KOPT-K1 (cell line): ENCODE measurements around the gene IDH1.
"Not testable (repeated sequence)": the region's sequence is repeated elsewhere in the genome, so short reads cannot be mapped to it uniquely, and the experiment has no call there.

Experiments
- H3K27ac ChIP-seq: fragments of 200-600 bp; sonication (generic); 2 replicates; pipeline ENCODE4 v1.5.1; 2016; ENCODE audit warnings: antibody characterized with exemption, mild to moderate bottlenecking, low read depth, low read length; ENCODE audit not compliant: poor library complexity, severe bottlenecking
- H3K36me3 ChIP-seq: fragments of 200-600 bp; sonication (generic); 2 replicates; pipeline ENCODE4 v1.5.1; 2017; ENCODE audit warnings: antibody characterized with exemption, mild to moderate bottlenecking, low read length, moderate library complexity; ENCODE audit not compliant: insufficient read depth
- H3K9me3 ChIP-seq: fragments of 200-600 bp; sonication (generic); 2 replicates; pipeline ENCODE4 v1.5.1; 2017; ENCODE audit warnings: antibody characterized with exemption, low read length, mild to moderate bottlenecking; ENCODE audit not compliant: insufficient read depth, poor library complexity, severe bottlenecking

IDH1 gene

DNA sequence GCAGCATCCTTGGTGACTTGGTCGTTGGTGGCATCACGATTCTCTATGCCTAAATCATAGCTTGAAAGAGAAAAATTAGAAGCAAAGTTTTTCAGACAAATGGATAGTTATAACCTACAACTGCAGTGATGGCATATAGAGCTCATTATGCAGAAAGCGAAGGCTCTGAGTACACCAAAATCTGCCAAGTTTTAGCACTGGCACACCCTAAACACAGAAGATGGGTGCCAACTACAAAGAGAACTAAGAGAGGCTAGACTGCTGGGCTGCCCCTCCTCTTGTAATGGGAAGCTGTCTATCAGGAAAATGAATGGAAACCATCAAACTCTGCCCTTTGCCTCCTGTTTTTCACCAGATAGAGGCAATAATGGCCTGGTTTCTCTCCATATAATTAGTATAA is 6.3 kb downstream of the IDH1 start:
- Histone ChIP-seq H3K36me3 (peaks cover 100% of the 10 kb centered on the region), H3K9me3 (no peaks in the 10 kb centered on the region), H3K27ac (no peak overlapping the region)

DNA sequence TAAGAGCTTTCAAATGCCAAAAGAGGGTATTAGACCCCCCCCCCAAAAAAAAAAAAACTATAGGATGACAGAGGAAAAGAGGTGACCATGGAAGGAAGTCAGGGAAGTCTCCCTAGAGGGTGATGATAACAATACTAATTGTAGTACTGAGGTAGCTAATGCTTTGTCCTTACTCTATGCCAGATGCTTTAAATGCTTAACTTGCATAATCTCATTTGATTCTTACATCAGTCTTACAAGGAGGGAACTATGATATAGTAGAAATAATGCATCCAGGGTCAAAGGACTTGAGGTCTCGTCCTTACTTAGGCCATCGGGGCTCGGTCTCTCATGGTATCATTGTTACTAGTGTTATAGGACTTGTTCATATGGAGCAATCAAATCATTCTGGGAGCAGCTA is 9.1 kb downstream of the IDH1 start:
- Histone ChIP-seq H3K27ac (no peak overlapping the region), H3K9me3 (no peaks in the 10 kb centered on the region), H3K36me3 (peaks cover 100% of the 10 kb centered on the region)

DNA sequence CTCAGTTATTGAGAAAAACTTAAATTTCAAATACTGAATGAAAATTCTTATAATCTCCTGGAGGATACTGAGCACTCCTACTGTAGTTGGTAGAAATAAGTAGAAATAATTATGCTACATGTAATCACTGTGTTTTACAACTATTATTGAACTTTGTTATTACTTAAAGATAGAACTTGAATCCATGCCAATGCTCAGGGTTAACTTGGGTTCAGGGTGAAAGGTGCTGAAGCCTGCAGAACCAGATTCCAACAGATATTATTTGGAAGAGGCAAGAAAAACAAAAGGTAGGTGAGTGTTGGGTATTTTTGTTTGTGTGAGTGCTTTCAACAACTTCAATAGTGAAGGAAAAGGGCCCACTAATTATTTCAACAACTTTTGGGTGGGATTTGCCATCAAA is 10.4 kb downstream of the IDH1 start:
- Histone ChIP-seq H3K36me3 (peaks cover 100% of the 10 kb centered on the region), H3K9me3 (no peaks in the 10 kb centered on the region), H3K27ac (no peak overlapping the region)

DNA sequence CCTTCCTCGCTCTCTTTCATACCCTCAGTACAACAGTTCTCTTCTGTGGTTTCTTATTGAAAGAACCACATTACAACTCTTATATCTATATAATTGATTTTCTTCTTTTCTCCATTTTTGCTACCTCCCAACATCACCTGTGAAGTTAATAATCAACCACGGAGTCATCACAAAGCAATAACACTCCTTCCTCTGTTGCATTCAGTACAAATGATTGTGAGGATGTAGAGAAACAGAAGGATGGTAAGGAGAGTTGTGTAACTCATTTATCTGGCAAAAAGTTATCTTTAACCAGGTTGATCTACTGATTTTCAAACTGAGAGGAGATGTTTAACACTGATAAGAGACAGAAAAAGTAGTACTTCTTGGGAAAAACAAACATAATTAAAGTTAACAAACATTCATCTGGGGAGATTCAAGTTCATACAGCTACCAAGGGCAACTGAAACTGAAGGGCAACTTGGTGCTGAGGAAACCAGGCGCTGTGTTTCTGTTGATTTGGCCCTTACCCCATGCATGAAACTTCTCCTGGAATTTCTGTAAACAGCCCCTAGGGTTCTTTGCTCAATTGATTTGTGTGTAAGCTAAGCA is 14.2 kb downstream of the IDH1 start:
- H3K27ac ChIP-seq = no peak overlapping the region
- peaks cover 100% of the 10 kb centered on the region for H3K36me3 ChIP-seq
- H3K9me3 ChIP-seq = no peaks in the 10 kb centered on the region

DNA sequence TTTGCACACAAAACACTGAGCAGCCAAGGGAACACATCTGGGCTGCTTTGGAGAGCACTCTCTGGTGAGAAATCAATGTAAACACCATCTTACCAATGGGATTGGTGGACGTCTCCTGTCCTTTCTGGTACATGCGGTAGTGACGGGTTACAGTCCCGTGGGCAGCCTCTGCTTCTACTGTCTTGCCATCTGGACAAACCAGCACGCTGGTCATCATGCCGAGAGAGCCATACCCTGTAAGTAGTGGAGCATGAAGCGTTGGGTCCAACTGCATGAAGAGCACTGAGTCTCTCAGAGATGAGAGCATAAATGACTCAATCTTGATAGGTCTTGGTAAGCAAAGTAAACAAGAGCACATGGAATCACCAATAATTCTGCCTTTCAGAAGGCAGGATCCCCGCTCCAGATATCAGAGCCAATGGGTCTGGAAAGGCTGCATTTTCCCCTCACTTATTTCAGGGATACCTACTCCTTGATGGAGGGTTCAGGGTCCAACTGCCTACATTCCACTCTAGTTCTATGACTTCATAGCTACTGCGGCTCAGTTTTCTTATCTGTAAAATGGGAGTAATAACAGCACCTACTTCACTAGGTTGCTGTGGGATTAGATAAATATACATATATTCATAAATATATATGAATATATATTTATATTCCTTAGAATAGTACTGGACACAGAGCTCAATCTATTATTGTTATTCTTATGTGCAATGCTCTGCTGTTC is 14.9 kb downstream of the IDH1 start:
- H3K36me3 ChIP-seq = peaks cover 98% of the 10 kb centered on the region
- no peaks in the 10 kb centered on the region for H3K9me3 ChIP-seq
- H3K27ac ChIP-seq = no peak overlapping the region

DNA sequence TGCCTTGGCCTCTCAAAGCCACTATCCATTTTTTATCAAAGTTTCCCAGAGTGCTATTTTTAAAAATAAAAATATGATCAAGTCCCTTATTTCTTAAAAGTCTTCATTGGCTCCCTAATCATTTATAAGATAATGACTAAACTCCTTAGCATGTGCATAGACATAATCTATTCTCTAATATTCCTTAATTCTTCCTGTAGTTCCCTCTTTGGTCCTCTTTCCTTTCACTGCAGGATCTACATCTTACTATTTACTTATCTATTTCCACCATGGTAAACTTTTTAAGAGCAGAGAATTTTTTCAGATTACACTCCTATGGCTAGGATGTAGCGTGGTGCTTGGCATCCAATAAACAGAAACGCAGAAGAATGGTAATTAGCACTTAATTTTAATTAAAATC is 19.0 kb downstream of the IDH1 start:
- Histone ChIP-seq H3K27ac (no peak overlapping the region), H3K9me3 (peaks cover 10% of the 10 kb centered on the region), H3K36me3 (peaks cover 57% of the 10 kb centered on the region)

DNA sequence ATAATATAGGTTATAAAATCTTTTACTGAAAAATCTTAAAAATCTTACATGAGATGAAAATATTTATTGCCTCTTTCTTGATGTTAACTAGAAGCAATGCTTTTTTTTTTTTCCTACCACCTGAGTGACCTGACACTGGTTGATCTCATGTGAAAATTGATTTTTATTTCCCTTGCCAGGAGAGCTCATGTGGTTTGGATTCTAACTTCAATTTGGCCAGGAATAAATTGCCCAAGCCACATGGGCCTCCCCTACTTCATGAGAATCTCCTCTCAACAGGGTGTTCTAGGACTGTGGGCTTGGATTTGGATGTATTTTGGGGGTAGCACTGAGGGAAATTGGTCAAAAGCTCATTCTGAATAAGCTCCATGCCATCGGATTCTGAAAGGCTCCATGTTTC is 20.1 kb downstream of the IDH1 start:
- Histone ChIP-seq H3K27ac (no peak overlapping the region), H3K9me3 (peaks cover 10% of the 10 kb centered on the region)

DNA sequence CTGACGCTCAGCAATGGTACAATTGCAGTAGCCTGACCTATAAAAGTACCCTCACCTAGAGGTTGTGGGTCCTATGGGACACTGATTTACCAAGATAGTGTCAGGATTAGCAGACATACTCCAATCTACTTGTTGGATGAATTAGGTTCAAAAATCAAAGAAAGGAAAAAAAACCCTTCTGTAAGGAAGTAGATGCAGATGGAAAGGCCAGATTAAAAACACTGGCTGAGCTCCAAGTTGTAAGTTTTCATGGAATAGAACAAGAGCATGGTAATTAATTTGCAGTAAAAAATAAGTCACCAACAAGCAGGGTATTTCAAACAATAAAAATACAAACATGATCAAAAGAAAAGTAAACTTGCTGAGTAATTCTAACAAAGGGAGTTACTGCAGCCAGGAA is 26.4 kb downstream of the IDH1 start:
- Histone ChIP-seq H3K27ac (no peak overlapping the region), H3K9me3 (peaks cover 10% of the 10 kb centered on the region), H3K36me3 (no peaks in the 10 kb centered on the region)

More for the DNA sequence above, 20.1 kb downstream of the IDH1 start:
- H3K36me3 ChIP-seq = peaks cover 46% of the 10 kb centered on the region

DNA sequence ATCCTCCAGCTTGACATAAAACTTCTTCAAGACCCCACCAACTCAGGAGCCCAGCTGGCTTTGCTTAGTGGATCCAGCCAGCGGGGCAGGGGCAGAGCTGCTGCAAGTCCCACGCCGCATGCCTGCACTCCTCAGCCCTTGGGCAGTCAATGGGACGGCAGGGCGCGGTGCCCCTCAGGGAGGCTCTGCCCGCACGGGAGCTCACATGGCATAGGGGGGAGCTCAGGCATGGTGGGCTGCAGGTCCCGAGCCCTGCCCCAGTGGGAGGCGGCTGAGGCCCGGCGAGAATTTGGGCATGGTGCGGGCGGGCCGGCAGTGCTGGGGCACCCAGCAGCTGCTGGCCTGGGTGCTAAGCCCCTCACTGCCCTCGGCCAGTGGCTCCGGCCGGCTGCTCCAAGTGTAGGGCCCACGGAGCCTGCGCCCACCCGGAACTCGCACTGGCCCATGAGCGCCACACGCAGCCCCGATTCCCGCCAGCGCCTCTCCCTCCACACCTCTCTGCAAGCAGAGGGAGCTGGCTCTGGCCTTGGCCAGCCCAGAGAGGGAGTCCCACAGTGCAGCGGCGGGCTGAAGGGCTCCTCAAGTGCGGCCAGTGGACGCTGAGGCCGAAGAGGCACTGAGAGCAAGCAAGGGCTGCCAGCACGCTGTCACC is 27.2 kb downstream of the IDH1 start:
- no peak overlapping the region for H3K27ac ChIP-seq
- no peaks in the 10 kb centered on the region for H3K36me3 ChIP-seq
- peaks cover 10% of the 10 kb centered on the region for H3K9me3 ChIP-seq

DNA sequence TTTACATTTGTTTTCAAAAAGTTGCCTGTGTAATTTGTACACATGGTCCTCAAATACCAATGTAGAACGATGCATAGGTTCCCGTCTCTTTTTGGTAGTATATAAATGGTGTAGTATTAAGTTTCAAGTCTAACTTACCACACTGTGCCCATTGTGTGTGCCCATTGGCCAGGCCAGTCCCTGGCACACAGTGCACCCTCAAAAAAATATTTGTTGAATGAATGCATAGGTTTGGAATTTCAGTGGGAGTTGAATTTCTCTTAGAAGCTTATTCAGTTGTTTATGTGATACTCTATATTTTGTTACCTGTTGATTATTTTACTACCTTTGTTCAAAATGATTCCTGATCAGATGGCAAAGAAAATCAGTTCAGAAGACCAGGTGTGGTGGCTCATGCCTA is 30.1 kb downstream of the IDH1 start:
- no peaks in the 10 kb centered on the region for H3K9me3 ChIP-seq
- no peak overlapping the region for H3K27ac ChIP-seq
- H3K36me3 ChIP-seq = no peaks in the 10 kb centered on the region

DNA sequence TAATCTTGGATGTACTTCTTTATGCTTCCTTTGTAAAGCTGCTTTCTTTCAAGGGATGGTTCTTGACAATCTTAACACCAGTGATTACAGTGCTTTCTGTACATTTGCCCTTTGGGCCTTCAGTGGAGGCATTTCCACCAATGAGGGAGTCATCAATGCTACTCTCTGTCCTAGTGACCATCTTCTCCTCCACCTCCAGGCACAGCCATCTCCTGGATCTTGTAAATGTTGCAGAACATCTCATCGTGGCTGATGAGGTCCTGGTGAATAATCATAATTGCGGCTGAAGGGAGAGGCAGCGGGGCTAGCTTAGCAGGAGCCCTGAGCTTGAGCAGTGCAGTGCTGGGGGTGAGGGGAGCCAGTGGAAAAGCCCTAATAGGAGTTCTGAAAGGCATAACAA is 32.5 kb downstream of the IDH1 start:
- no peaks in the 10 kb centered on the region for H3K9me3 ChIP-seq
- no peaks in the 10 kb centered on the region for H3K36me3 ChIP-seq
- no peak overlapping the region for H3K27ac ChIP-seq

DNA sequence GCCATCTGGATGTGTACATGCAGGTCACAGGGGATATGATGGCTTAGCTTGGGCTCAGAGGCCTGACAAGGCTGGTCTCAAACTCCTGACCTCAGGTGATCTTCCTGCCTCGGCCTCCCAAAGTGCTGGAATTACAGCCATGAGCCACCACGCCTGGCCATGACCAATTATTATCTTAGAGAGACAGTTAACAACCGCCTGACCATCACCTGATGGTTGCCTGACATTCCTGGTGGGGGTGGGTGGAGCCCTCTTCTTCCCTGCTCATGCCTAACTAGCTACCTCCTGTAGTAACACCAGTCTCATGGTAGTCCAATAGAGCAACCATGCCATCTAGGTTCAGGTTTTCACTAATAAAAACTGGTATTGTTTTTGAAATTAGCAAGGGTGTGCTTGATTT is 33.0 kb downstream of the IDH1 start:
- H3K36me3 ChIP-seq = not testable (repeated sequence)

DNA sequence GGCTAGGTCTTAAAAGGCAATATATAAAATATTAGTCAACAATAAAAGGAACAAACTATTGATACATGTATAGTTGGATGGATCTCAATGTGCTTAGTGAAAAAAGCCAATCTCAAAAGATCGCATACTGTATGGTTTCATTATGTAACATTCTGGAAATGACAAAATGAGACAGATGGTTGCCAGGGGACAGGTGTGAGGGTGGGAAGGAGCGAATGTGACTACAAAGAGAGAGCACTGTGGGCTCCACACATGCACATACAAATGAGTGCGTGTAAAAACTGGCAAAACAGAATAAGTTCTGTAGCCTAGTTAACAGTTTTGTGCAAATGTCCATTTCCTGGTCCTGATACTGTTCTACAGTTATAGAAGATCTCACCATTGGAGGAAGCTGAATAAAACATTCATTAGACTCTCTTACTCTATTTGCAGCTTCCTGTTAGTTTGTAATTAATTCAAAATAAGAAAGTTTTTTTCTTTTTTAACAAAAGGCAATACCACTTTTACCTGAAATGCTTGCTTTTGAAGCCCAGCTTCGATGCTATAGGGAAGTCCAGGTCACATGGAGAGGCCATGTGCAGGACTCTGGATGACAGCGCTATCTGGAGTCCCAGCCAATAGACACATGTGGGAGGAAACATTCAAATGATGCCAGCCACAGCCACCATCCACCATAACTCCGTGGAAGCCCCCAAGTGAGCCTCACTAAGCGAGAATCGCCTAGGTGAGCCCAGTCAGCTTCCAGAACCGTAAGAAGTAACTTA is 44.0 kb downstream of the IDH1 start:
- Histone ChIP-seq H3K9me3 (no peaks in the 10 kb centered on the region), H3K36me3 (no peaks in the 10 kb centered on the region), H3K27ac (no peak overlapping the region)

More for the DNA sequence above, 33.0 kb downstream of the IDH1 start:
- H3K27ac ChIP-seq, H3K9me3 ChIP-seq: not testable (repeated sequence)

DNA sequence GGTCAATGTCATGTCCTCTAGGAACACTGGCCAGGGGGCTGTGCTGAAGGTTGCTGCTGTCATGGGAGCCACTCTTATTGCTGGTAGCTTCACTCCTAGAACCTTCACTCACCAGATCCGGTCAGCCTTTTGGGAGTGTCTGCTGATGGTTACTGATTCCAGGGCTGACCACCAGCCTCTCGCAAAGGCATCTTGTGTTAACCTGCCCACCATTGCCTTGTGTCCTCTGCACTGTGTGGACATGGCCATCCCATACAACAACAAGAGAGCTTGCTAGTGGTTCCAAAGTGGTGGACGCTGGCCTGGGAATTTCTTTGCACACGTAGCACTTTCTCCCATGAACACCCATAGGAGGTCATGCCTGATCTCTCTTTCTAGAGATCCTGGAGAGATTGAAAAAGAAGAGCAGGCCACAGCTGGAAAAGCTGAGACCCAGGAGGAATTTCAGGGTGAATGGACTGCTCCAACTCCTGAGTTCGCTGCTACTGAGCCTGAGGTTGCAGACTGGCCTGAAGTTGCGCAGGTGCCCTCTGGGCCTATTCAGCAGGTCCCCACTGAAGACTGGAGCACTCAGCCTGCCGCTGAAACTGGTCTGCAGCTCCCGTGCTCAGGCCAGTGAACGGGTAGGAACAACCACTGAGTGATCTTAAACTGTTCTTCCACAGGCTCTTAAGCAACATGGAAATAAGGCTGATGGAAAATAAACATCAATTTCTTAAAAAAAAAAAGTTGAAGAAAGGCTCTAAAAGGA is 46.4 kb downstream of the IDH1 start:
- Histone ChIP-seq H3K27ac (no peak overlapping the region), H3K36me3 (no peaks in the 10 kb centered on the region), H3K9me3 (no peaks in the 10 kb centered on the region)

DNA sequence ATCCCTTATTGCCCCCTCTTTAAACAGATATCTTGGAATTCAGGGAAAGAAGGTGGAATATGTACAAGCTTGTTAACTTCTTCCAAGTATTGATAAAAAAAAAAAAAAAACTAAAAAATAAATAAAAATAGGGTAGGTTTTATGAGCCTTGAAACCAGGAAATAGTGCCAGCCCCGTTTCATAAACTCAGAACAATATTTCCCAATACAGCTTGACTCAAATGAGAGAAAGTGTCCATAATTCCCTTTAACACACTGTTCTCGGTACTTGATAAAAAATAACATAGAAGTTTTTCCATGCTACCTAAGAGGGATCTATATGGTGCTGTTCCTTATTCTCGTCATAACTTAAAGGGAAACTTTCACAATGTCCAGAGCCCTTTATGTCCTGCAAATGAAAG is 47.1 kb downstream of the IDH1 start:
- Histone ChIP-seq H3K36me3 (no peaks in the 10 kb centered on the region), H3K9me3 (no peaks in the 10 kb centered on the region), H3K27ac (no peak overlapping the region)
